ENCODE results near the gene DSCAML1.
"Not testable (repeated sequence)": the region's sequence is repeated elsewhere in the genome, so short reads cannot be mapped to it uniquely, and the experiment has no call there.

The DSCAML1 gene

GRCh38 chr11:117817368-117818040 lies 20.5 kb upstream of the DSCAML1 start:
- peak; percentile 76 for DNase-seq (ENCODE audit: low read depth)

- no peak for DNase-seq (ENCODE audit: low read depth)
These were observed 19.9 kb upstream of the DSCAML1 start for GRCh38 chr11:117816846-117817367.

GRCh38 chr11:117816151-117816741 lies 19.2 kb upstream of the DSCAML1 start:
- DNase-seq (ENCODE audit: low read depth): no peak

- peak; percentile 51 for DNase-seq (ENCODE audit: low read depth)
These were observed 18.3 kb upstream of the DSCAML1 start for GRCh38 chr11:117815262-117815803.

- DNase-seq (ENCODE audit: low read depth): peak; percentile 66
These were observed 17.8 kb upstream of the DSCAML1 start for GRCh38 chr11:117814766-117815261.

GRCh38 chr11:117814204-117814765 lies 17.3 kb upstream of the DSCAML1 start:
- no peak for DNase-seq (ENCODE audit: low read depth)

- DNase-seq (ENCODE audit: low read depth): not testable (repeated sequence)
These were observed 13.0 kb upstream of the DSCAML1 start for GRCh38 chr11:117810056-117810451.

- DNase-seq (ENCODE audit: low read depth): no peak
These were observed 12.4 kb upstream of the DSCAML1 start for GRCh38 chr11:117809236-117810055.

GRCh38 chr11:117808784-117809183 lies 11.8 kb upstream of the DSCAML1 start:
- DNase-seq (ENCODE audit: low read depth): no peak

GRCh38 chr11:117807482-117808327 lies 10.7 kb upstream of the DSCAML1 start:
- DNase-seq (ENCODE audit: low read depth): no peak

GRCh38 chr11:117806846-117807245 lies 9.8 kb upstream of the DSCAML1 start:
- DNase-seq (ENCODE audit: low read depth): no peak

- no peak for DNase-seq (ENCODE audit: low read depth)
These were observed 8.0 kb upstream of the DSCAML1 start for GRCh38 chr11:117805045-117805444.

- DNase-seq (ENCODE audit: low read depth): no peak
These were observed 6.9 kb upstream of the DSCAML1 start for GRCh38 chr11:117803896-117804295.

GRCh38 chr11:117799634-117800033 lies 2.6 kb upstream of the DSCAML1 start:
- no peak for DNase-seq (ENCODE audit: low read depth)

GRCh38 chr11:117796456-117796871 lies 552 bp downstream of the DSCAML1 start:
- no peak for DNase-seq (ENCODE audit: low read depth)

- DNase-seq (ENCODE audit: low read depth): no peak
These were observed 1.2 kb downstream of the DSCAML1 start for GRCh38 chr11:117795638-117796455.

GRCh38 chr11:117794772-117795629 lies 2.0 kb downstream of the DSCAML1 start:
- no peak for DNase-seq (ENCODE audit: low read depth)

GRCh38 chr11:117794135-117794534 lies 2.9 kb downstream of the DSCAML1 start:
- DNase-seq (ENCODE audit: low read depth): no peak

- DNase-seq (ENCODE audit: low read depth): no peak
These were observed 3.4 kb downstream of the DSCAML1 start for GRCh38 chr11:117793583-117793982.

Data from stimulated activated CD8-positive, alpha-beta memory T cell treated with anti-CD3 and anti-CD28 coated beads, Interleukin-12 subunit alpha, Interleukin-12 subunit beta, amount 100 ng/mL, for 4 hours (primary cell).